KMS-11 (cell line): ENCODE results near the gene TRIM47.

Experiments
- H2AFZ ChIP-seq: fragments of 200-600 bp; sonication (generic); 2 replicates; pipeline ENCODE4 v1.6.1; 2016; ENCODE audit warnings: antibody characterized with exemption, mixed run types, low read depth
- H3K27ac ChIP-seq: fragments of 200-600 bp; sonication (generic); 2 replicates; pipeline ENCODE4 v1.6.1; 2016; ENCODE audit warnings: mild to moderate bottlenecking, mixed run types
- H3K27me3 ChIP-seq: fragments of 200-600 bp; sonication (generic); 2 replicates; pipeline ENCODE4 v1.6.1; 2017; ENCODE audit warnings: mild to moderate bottlenecking, low read depth, mixed run types, moderate library complexity; ENCODE audit not compliant: insufficient read depth
- H3K36me3 ChIP-seq: fragments of 200-600 bp; sonication (generic); 2 replicates; pipeline ENCODE4 v1.6.1; 2017; ENCODE audit warnings: mild to moderate bottlenecking, mixed run types; ENCODE audit not compliant: insufficient read depth
- H3K4me1 ChIP-seq: fragments of 200-600 bp; sonication (generic); 2 replicates; pipeline ENCODE4 v1.6.1; 2016; ENCODE audit warnings: mild to moderate bottlenecking, low read depth, mixed run types; ENCODE audit not compliant: poor library complexity, severe bottlenecking
- H3K4me2 ChIP-seq: fragments of 200-600 bp; sonication (generic); 2 replicates; pipeline ENCODE4 v1.7.0; 2016; ENCODE audit warnings: mild to moderate bottlenecking, mixed run types
- H3K4me3 ChIP-seq: fragments of 200-600 bp; sonication (generic); IDR thresholded peaks from 2 replicates; pipeline ENCODE4 v1.6.1; 2017; ENCODE audit warnings: low read depth, low read length, mixed read lengths; ENCODE audit not compliant: insufficient read depth
- H3K79me2 ChIP-seq: fragments of 200-600 bp; sonication (generic); 2 replicates; pipeline ENCODE4 v1.6.1; 2016; ENCODE audit warnings: low read depth, mixed run types; ENCODE audit not compliant: insufficient read depth
- H3K9ac ChIP-seq: fragments of 200-600 bp; sonication (generic); 2 replicates; pipeline ENCODE4 v1.6.1; 2016; ENCODE audit warnings: mild to moderate bottlenecking, mixed run types
- H4K20me1 ChIP-seq: fragments of 200-600 bp; sonication (generic); 2 replicates; pipeline ENCODE4 v1.6.1; 2016; ENCODE audit warnings: mild to moderate bottlenecking, mixed run types; ENCODE audit not compliant: insufficient read depth
- CTCF ChIP-seq: fragments of 200-600 bp; sonication (generic); conservative IDR thresholded peaks from 2 replicates; pipeline ENCODE4 v1.6.1; 2017; ENCODE audit warnings: low read depth, mild to moderate bottlenecking, antibody characterized with exemption, low read length, moderate library complexity, mixed read lengths

Gene TRIM47

GRCh38 chr17:75835654-75835987, 42.8 kb downstream of the TRIM47 start:
- Histone ChIP-seq H3K9ac (no peak overlapping the region), H3K79me2 (no peaks in the 10 kb centered on the region), H3K27ac (no peak overlapping the region), H2AFZ (no peak overlapping the region), H3K36me3 (no peaks in the 10 kb centered on the region), H3K4me3 (no peak overlapping the region), H4K20me1 (no peaks in the 10 kb centered on the region), H3K4me2 (no peak overlapping the region), H3K4me1 (no peaks in the 10 kb centered on the region), H3K27me3 (no peaks in the 10 kb centered on the region)
- no peak for TF ChIP-seq CTCF

DNA sequence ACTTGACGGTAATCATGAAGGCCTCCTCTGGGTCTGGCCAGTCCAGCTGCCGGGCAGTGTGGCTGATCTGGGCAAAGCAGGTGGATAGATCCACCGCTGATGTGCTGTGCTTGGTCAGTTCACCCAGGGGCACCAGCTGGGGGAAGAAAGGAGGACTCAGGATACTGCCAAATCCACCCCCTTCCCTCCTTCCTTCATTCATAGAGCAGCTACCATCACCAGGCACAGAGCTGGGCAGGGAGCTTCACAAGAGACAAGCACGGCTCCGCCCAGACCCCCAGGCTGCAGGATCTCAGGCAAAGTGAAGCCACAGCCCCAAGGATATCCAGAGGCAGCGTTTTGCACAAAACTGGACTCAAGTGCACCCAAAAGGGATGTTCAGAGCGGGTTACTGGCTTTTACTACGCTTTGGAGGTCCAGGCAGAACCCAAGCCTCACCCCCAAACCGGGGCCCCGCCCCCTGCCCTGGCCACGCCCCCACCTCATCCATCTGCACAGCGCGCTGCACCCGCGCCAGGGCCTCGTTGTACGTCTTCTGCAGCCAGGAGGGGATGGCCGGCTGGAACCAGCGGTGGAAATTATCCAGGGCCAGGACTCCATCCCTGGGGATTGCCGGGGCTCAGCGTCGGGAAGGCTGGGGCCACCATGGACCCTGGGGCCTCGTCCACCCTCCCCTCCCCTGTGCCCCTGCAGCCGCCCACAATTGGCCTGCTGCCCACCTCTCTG, 43.3 kb downstream of the TRIM47 start:
- Histone ChIP-seq H3K27ac (no peak overlapping the region), H3K36me3 (no peaks in the 10 kb centered on the region), H3K79me2 (no peaks in the 10 kb centered on the region), H3K27me3 (no peaks in the 10 kb centered on the region), H3K4me2 (no peak overlapping the region), H3K4me1 (no peaks in the 10 kb centered on the region), H3K9ac (no peak overlapping the region), H3K4me3 (no peak overlapping the region), H2AFZ (no peak overlapping the region), H4K20me1 (no peaks in the 10 kb centered on the region)
- TF ChIP-seq CTCF = no peak

- Histone ChIP-seq H3K4me1 (no peaks in the 10 kb centered on the region), H2AFZ (no peak overlapping the region), H3K4me2 (no peak overlapping the region), H3K27ac (no peak overlapping the region), H3K4me3 (no peak overlapping the region), H3K79me2 (no peaks in the 10 kb centered on the region), H3K36me3 (no peaks in the 10 kb centered on the region), H3K27me3 (no peaks in the 10 kb centered on the region), H4K20me1 (no peaks in the 10 kb centered on the region), H3K9ac (no peak overlapping the region)
- no peak for TF ChIP-seq CTCF
Observed at GRCh38 chr17:75834279-75834920, 44.0 kb downstream of the TRIM47 start.

GRCh38 chr17:75832652-75833400, 45.6 kb downstream of the TRIM47 start:
- Histone ChIP-seq H3K4me2 (no peak overlapping the region), H3K27ac (no peak overlapping the region), H4K20me1 (no peaks in the 10 kb centered on the region), H3K79me2 (no peaks in the 10 kb centered on the region), H3K4me1 (peaks cover 6% of the 10 kb centered on the region), H2AFZ (no peak overlapping the region), H3K4me3 (no peak overlapping the region), H3K9ac (no peak overlapping the region), H3K36me3 (no peaks in the 10 kb centered on the region), H3K27me3 (no peaks in the 10 kb centered on the region)
- TF ChIP-seq CTCF = no peak
